Tibial nerve (tissue), 4 donors: ENCODE measurements around the gene BCKDHA.

Experiments used
- CTCF ChIP-seq, 5 experiments: fragments of 200-600 bp in 3 of 5; fragments of 450-650 bp in 2 of 5; sonication (generic) in 3 of 5; IDR thresholded peaks; one replicate each; pipeline ENCODE4 v1.5.1; 2016 to 2019; ENCODE audit warnings: antibody characterized with exemption in 5 of 5, mild to moderate bottlenecking in 3 of 5, moderate library complexity in 2 of 5
- EP300 ChIP-seq, 2 donors: sonication (generic); formaldehyde crosslinking; IDR thresholded peaks; one replicate each; pipeline ENCODE4 v1.6.1; 2017; ENCODE audit warnings: antibody characterized with exemption in 2 of 2, mild to moderate bottlenecking in 1 of 2

GRCh38 chr19:41363753-41364523, 33.7 kb upstream of the BCKDHA start, which contains the start of gene B9D2:
- peak; percentile 94 to 99 for TF ChIP-seq EP300 (IDR thresholded peaks at IDR 0.05)
- TF ChIP-seq CTCF (IDR thresholded peaks at IDR 0.05): no peak
